Neural progenitor cell (in vitro differentiated cells): Measurements from ENCODE around the gene HACE1. TPM values are rescaled to one million over a fixed set of nuclear protein-coding genes. Genes with fewer than 3 reads are reported as not detected.
A peak's percentile ranks its signal among the peaks of the same experiment; 100 is the strongest.
"Not testable (repeated sequence)": the region's sequence is repeated elsewhere in the genome, so short reads cannot be mapped to it uniquely, and the experiment has no call there.

ENCODE experiments used
- DNase-seq: peaks from one replicate; pipeline ENCODE4 v3.0.0-alpha.2; 2016; ENCODE audit warnings: low spot score
- H2AFZ ChIP-seq: fragments of 200-600 bp; sonication (generic); replicated peaks from 2 replicates; pipeline ENCODE4 v1.6.1; 2016; ENCODE audit warnings: antibody characterized with exemption
- H3F3A ChIP-seq: fragments of 200-600 bp; sonication (generic); 2 replicates; pipeline ENCODE4 v1.6.1; 2016; ENCODE audit warnings: antibody characterized with exemption, low read depth
- H3K27ac ChIP-seq: fragments of 200-600 bp; sonication (generic); 2 replicates; pipeline ENCODE4 v1.5.1; 2016; ENCODE audit warnings: mild to moderate bottlenecking
- H3K27me3 ChIP-seq: fragments of 200-600 bp; sonication (generic); 2 replicates; pipeline ENCODE4 v1.6.1; 2016; ENCODE audit warnings: mild to moderate bottlenecking, moderate library complexity
- H3K36me3 ChIP-seq: fragments of 200-600 bp; sonication (generic); 2 replicates; pipeline ENCODE4 v1.5.1; 2016
- H3K4me1 ChIP-seq: fragments of 200-600 bp; sonication (generic); 2 replicates; pipeline ENCODE4 v1.6.1; 2016; ENCODE audit warnings: mixed run types
- H3K4me2 ChIP-seq: fragments of 200-600 bp; sonication (generic); 2 replicates; pipeline ENCODE4 v1.6.1; 2016
- H3K4me3 ChIP-seq: fragments of 200-600 bp; sonication (generic); 2 replicates; pipeline ENCODE4 v1.5.1; 2016
- H3K79me2 ChIP-seq: fragments of 200-600 bp; sonication (generic); 2 replicates; pipeline ENCODE4 v1.6.1; 2016; ENCODE audit warnings: low read depth
- H3K9ac ChIP-seq: fragments of 200-600 bp; sonication (generic); 2 replicates; pipeline ENCODE4 v1.6.1; 2016
- H3K9me3 ChIP-seq: fragments of 200-600 bp; sonication (generic); 2 replicates; pipeline ENCODE4 v1.5.1; 2016; ENCODE audit warnings: low read depth
- H4K20me1 ChIP-seq: fragments of 200-600 bp; sonication (generic); 2 replicates; pipeline ENCODE4 v1.6.1; 2016; ENCODE audit warnings: low read depth
- H3K27ac Mint-ChIP-seq: 3 replicates; pipeline ENCODE4 v1.8.0; 2021; ENCODE audit warnings: mixed read lengths
- H3K27me3 Mint-ChIP-seq: 2 replicates; pipeline ENCODE4 v1.8.0; 2022; ENCODE audit warnings: low read depth, mild to moderate bottlenecking, inconsistent platforms, moderate library complexity, mixed read lengths; ENCODE audit not compliant: insufficient read depth
- H3K36me3 Mint-ChIP-seq: 3 replicates; pipeline ENCODE4 v1.8.0; 2021; ENCODE audit warnings: mixed read lengths
- H3K4me1 Mint-ChIP-seq: 3 replicates; pipeline ENCODE4 v1.8.0; 2021; ENCODE audit warnings: mixed read lengths
- H3K4me3 Mint-ChIP-seq: 3 replicates; pipeline ENCODE4 v1.8.0; 2021; ENCODE audit warnings: mild to moderate bottlenecking, moderate library complexity, mixed read lengths
- H3K9me3 Mint-ChIP-seq: 3 replicates; pipeline ENCODE4 v1.8.0; 2020; ENCODE audit warnings: mixed read lengths
- EZH2 ChIP-seq: fragments of 200-600 bp; sonication (generic); IDR thresholded peaks from 2 replicates; pipeline ENCODE4 v1.6.1; 2017; ENCODE audit warnings: antibody characterized with exemption, mild to moderate bottlenecking, moderate library complexity
- EZH2phosphoT487 ChIP-seq: fragments of 200-600 bp; sonication (generic); IDR thresholded peaks from 2 replicates; pipeline ENCODE4 v1.6.1; 2017; ENCODE audit warnings: antibody characterized with exemption
- total RNA-seq: library from RNA; depleted of rRNA; stranded (reverse); fragments of >200 nt; gene quantifications from 2 replicates; pipeline ENCODE4 v1.2.3, GENCODE V29; 2015; ENCODE audit warnings: low replicate concordance
- TF ChIP-seq, protein P1 (sequence below): fragments of 200-600 bp; sonication (generic); IDR thresholded peaks from 2 replicates; pipeline ENCODE4 v1.5.1; 2017; ENCODE audit warnings: antibody characterized with exemption, mild to moderate bottlenecking

The HACE1 gene
- total RNA-seq, 1 donor from 2014 or later: 53.3 TPM

DNA sequence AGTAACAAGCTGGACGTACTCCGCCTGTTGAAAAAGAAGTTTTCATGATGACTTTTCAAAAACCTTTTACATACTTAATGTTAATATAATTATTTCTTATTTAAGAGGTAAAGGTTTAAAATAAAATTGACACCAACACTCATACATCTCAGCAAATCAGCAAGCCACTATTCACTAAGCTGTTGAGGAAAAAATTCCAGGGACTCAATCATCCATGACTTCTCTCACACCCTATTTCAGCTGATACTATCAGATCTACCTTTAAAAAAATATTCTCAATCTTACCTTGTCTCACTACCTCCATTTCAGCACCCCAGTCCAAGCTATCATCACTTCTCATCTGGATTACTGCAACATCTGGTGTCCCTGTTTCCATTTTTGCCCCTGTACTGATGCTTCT is 109.3 kb downstream of the HACE1 start:
- peaks cover 29% of the 10 kb centered on the region for H3K36me3 Mint-ChIP-seq
- TF ChIP-seq EZH2phosphoT487 (no peak), EZH2 (no peak)
- TF ChIP-seq, protein P1, sequence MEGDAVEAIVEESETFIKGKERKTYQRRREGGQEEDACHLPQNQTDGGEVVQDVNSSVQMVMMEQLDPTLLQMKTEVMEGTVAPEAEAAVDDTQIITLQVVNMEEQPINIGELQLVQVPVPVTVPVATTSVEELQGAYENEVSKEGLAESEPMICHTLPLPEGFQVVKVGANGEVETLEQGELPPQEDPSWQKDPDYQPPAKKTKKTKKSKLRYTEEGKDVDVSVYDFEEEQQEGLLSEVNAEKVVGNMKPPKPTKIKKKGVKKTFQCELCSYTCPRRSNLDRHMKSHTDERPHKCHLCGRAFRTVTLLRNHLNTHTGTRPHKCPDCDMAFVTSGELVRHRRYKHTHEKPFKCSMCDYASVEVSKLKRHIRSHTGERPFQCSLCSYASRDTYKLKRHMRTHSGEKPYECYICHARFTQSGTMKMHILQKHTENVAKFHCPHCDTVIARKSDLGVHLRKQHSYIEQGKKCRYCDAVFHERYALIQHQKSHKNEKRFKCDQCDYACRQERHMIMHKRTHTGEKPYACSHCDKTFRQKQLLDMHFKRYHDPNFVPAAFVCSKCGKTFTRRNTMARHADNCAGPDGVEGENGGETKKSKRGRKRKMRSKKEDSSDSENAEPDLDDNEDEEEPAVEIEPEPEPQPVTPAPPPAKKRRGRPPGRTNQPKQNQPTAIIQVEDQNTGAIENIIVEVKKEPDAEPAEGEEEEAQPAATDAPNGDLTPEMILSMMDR: no peak
- Histone ChIP-seq H3K79me2 (no peaks in the 10 kb centered on the region), H4K20me1 (no peaks in the 10 kb centered on the region), H3F3A (no peaks in the 10 kb centered on the region), H3K4me2 (no peak overlapping the region), H3K4me1 (no peaks in the 10 kb centered on the region), H3K27ac (no peak overlapping the region), H3K27me3 (no peaks in the 10 kb centered on the region), H3K9ac (no peak overlapping the region), H3K4me3 (no peak overlapping the region), H3K9me3 (no peaks in the 10 kb centered on the region), H2AFZ (no peak overlapping the region), H3K36me3 (peaks cover 6% of the 10 kb centered on the region)
- H3K27me3 Mint-ChIP-seq: no peaks in the 10 kb centered on the region
- no peak for DNase-seq
- H3K4me3 Mint-ChIP-seq: no peak overlapping the region
- no peak overlapping the region for H3K27ac Mint-ChIP-seq
- peaks cover 18% of the 10 kb centered on the region for H3K9me3 Mint-ChIP-seq
- H3K4me1 Mint-ChIP-seq: peaks cover 6% of the 10 kb centered on the region

- H3K4me3 Mint-ChIP-seq, H3K27ac ChIP-seq, H4K20me1 ChIP-seq, H3K27me3 ChIP-seq, H3K9me3 Mint-ChIP-seq, H3K79me2 ChIP-seq, H3K27ac Mint-ChIP-seq, H2AFZ ChIP-seq, H3K9ac ChIP-seq, H3K4me1 ChIP-seq, H3K4me3 ChIP-seq, H3K9me3 ChIP-seq, H3K27me3 Mint-ChIP-seq, H3K36me3 Mint-ChIP-seq, H3K4me1 Mint-ChIP-seq, DNase-seq, H3F3A ChIP-seq, H3K4me2 ChIP-seq, H3K36me3 ChIP-seq: not testable (repeated sequence)
These were observed 120.6 kb downstream of the HACE1 start for GRCh38 chr6:104739124-104739523.

DNA sequence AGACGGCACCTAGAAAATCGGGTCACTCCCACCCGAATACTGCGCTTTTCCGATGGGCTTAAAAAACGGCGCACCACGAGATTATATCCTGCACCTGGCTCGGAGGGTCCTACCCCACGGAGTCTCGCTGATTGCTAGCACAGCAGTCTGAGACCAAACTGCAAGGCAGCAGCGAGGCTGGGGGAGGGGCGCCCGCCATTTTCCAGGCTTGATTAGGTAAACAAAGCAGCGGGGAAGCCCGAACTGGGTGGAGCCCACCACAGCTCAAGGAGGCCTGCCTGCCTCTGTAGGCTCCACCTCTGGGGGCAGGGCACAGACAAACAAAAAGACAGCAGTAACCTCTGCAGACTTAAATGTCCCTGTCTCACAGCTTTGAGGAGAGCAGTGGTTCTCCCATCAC is 122.2 kb downstream of the HACE1 start:
- not testable (repeated sequence) for H3K4me2 ChIP-seq, H3F3A ChIP-seq, H3K27ac Mint-ChIP-seq, H3K79me2 ChIP-seq, H3K9me3 ChIP-seq, H3K27ac ChIP-seq, H2AFZ ChIP-seq, H3K4me1 ChIP-seq, H3K27me3 Mint-ChIP-seq, H3K4me1 Mint-ChIP-seq, H3K4me3 ChIP-seq, H3K27me3 ChIP-seq, H3K4me3 Mint-ChIP-seq, H3K36me3 ChIP-seq, H3K36me3 Mint-ChIP-seq, H3K9me3 Mint-ChIP-seq, H3K9ac ChIP-seq, H4K20me1 ChIP-seq
- peak; percentile 33 for DNase-seq

DNA sequence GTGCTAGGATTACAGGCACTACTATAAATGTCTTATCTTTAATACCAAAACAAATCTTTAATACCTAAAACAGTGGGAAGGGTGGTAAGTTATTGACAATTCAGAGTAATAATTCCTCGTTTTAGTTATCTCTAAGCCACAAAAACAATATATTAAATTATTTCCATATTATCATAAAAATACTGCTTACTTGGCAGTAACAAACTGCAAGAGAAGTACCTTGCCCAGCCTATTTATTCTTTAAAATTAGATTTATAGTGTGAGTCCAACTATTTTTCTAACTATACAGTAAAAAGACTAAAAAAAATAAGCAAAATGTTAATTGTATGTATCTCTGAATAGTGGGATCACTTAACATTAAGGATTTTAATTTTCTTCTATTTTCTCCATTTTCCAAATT is 123.2 kb downstream of the HACE1 start:
- Histone ChIP-seq H3K9me3 (no peaks in the 10 kb centered on the region), H3K4me3 (no peak overlapping the region), H3F3A (no peaks in the 10 kb centered on the region), H4K20me1 (no peaks in the 10 kb centered on the region), H3K27me3 (no peaks in the 10 kb centered on the region), H3K27ac (no peak overlapping the region), H3K36me3 (peaks cover 5% of the 10 kb centered on the region), H3K79me2 (no peaks in the 10 kb centered on the region), H3K9ac (no peak overlapping the region), H3K4me2 (no peak overlapping the region), H2AFZ (no peak overlapping the region), H3K4me1 (no peaks in the 10 kb centered on the region)
- Mint-ChIP-seq H3K4me1 (no peaks in the 10 kb centered on the region), H3K36me3 (peaks cover 16% of the 10 kb centered on the region), H3K4me3 (no peak overlapping the region), H3K27ac (no peak overlapping the region), H3K27me3 (no peaks in the 10 kb centered on the region), H3K9me3 (peaks cover 4% of the 10 kb centered on the region)
- DNase-seq: no peak
- TF ChIP-seq, protein P1: no peak
- TF ChIP-seq EZH2 (no peak), EZH2phosphoT487 (no peak)
